ACC112 (cell line): ENCODE results near the gene APBB1.
"Not testable (repeated sequence)": the region's sequence is repeated elsewhere in the genome, so short reads cannot be mapped to it uniquely, and the experiment has no call there.

Experiments used
- H2AFZ ChIP-seq: fragments of 200-600 bp; sonication (generic); one replicate; pipeline ENCODE4 v1.6.0; 2017; ENCODE audit warnings: antibody characterized with exemption, low read length; ENCODE audit not compliant: unreplicated experiment
- H3K27ac ChIP-seq: fragments of 200-600 bp; sonication (generic); 2 replicates; pipeline ENCODE4 v1.5.1; 2014; ENCODE audit warnings: low read depth, mild to moderate bottlenecking, antibody characterized with exemption, low read length, moderate library complexity
- H3K27me3 ChIP-seq: fragments of 200-600 bp; sonication (generic); 2 replicates; pipeline ENCODE4 v1.6.1; 2014; ENCODE audit warnings: mild to moderate bottlenecking, antibody characterized with exemption, low read length, moderate library complexity, mixed read lengths; ENCODE audit not compliant: insufficient read depth
- H3K36me3 ChIP-seq: fragments of 200-600 bp; sonication (generic); 2 replicates; pipeline ENCODE4 v1.6.1; 2016; ENCODE audit warnings: mild to moderate bottlenecking, antibody characterized with exemption, low read length, moderate library complexity, mixed read lengths; ENCODE audit not compliant: insufficient read depth
- H3K4me1 ChIP-seq: fragments of 200-600 bp; sonication (generic); one replicate; pipeline ENCODE4 v1.6.1; 2016; ENCODE audit warnings: low read length, mixed read lengths; ENCODE audit not compliant: insufficient read depth, unreplicated experiment, control insufficient read depth
- H3K4me3 ChIP-seq: fragments of 200-600 bp; sonication (generic); 2 replicates; pipeline ENCODE4 v1.5.1; 2014; ENCODE audit warnings: mild to moderate bottlenecking, low read depth, low read length
- H3K79me2 ChIP-seq: fragments of 200-600 bp; sonication (generic); one replicate; pipeline ENCODE4 v1.6.0; 2016; ENCODE audit warnings: low read length; ENCODE audit not compliant: control insufficient read depth, unreplicated experiment, insufficient read depth

APBB1 gene

DNA sequence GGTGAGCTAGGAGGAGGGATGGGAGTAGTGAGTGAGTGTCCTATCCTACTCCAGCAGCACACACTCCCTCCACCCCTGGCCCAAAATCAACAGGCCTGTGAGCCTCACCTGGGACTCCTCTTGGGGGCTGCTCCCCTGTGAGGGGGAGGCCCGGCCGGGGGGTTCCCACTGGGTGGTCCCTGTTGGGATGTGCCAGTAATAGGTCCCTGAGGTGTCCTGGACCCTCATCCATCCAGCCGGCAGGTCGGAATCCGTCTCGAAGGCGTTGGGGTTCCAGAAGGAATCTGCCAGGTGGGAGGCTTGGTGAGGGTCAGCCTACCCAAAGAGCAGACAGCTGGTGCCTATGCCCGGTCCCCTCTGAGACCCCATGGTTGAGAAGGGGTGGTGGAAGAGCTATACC lies 15.4 kb downstream of the APBB1 start:
- no peaks in the 10 kb centered on the region for H3K4me1 ChIP-seq
- no peaks in the 10 kb centered on the region for H3K27me3 ChIP-seq
- no peak overlapping the region for H2AFZ ChIP-seq
- H3K36me3 ChIP-seq: no peaks in the 10 kb centered on the region
- H3K79me2 ChIP-seq: no peaks in the 10 kb centered on the region
- H3K27ac ChIP-seq: no peak overlapping the region
- H3K4me3 ChIP-seq: no peak overlapping the region

DNA sequence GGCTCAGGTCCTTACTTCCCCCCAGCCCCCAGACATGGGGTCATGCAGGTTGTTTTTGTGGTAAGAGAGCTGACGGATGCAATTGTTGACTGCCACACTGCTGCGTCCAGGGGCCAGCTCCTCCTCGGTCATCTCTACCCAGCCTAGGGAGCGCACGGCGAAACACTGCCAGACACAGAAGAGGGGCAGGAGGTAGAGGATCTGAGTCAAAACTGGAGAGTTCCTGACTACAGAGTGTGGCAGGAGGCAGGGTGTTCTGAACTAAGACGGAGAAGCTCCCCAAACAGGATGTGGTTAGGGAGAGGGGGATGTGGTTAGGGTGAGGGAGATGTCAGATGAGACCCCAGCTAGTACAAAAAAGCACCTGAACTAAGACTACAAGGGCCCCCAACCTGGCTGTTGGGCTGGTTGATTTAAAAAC lies 16.3 kb downstream of the APBB1 start:
- no peak overlapping the region for H3K27ac ChIP-seq
- H2AFZ ChIP-seq: no peak overlapping the region
- no peaks in the 10 kb centered on the region for H3K27me3 ChIP-seq
- H3K36me3 ChIP-seq: no peaks in the 10 kb centered on the region
- H3K79me2 ChIP-seq: no peaks in the 10 kb centered on the region
- peaks cover 10% of the 10 kb centered on the region for H3K4me1 ChIP-seq
- H3K4me3 ChIP-seq: no peak overlapping the region

DNA sequence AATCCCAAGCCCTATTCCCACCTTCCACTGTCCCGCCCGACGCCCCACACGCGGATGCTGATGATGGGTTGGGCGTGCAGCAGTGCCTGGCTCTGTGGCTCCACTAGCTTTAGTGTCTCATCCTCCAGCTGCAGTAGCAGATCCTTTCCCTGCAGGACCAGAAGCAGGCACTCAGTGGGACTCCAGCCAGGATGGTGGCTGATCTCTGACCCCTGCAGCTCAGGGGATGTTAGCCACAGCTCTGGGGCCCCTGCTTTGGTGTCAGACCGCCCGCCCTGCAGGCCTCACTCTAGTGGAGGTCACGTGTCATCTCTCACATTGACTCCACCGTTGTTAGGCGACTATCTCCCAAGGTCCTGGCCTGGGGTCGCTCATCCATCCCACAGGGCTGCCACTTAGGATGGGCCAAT lies 16.8 kb downstream of the APBB1 start:
- Histone ChIP-seq H3K79me2 (no peaks in the 10 kb centered on the region), H3K27me3 (no peaks in the 10 kb centered on the region), H3K4me1 (peaks cover 15% of the 10 kb centered on the region), H3K27ac (no peak overlapping the region), H3K36me3 (no peaks in the 10 kb centered on the region), H2AFZ (no peak overlapping the region), H3K4me3 (no peak overlapping the region)

DNA sequence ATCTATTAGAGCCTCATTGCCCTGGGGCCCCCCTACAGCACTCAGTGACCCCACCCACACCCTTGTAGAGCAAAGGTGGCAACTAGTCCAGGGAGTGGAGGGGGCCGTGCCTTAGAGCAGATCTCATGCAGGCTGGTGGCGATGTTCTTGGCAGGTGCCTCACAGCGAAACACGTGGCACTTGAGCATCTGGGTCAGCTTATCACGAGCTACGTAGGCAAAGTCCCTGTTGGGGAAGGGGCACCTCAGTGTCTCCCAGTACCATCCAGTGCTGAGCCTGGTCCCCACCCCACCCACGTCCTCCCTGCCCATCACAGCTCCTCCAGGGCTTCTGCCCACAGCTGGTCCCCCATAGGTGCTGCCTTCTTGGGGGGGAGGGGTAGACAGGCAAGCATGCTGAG lies 17.4 kb downstream of the APBB1 start:
- no peak overlapping the region for H3K4me3 ChIP-seq
- H3K27me3 ChIP-seq: no peaks in the 10 kb centered on the region
- H3K79me2 ChIP-seq: no peaks in the 10 kb centered on the region
- H3K27ac ChIP-seq: no peak overlapping the region
- H2AFZ ChIP-seq: no peak overlapping the region
- H3K36me3 ChIP-seq: no peaks in the 10 kb centered on the region
- H3K4me1 ChIP-seq: peaks cover 17% of the 10 kb centered on the region

DNA sequence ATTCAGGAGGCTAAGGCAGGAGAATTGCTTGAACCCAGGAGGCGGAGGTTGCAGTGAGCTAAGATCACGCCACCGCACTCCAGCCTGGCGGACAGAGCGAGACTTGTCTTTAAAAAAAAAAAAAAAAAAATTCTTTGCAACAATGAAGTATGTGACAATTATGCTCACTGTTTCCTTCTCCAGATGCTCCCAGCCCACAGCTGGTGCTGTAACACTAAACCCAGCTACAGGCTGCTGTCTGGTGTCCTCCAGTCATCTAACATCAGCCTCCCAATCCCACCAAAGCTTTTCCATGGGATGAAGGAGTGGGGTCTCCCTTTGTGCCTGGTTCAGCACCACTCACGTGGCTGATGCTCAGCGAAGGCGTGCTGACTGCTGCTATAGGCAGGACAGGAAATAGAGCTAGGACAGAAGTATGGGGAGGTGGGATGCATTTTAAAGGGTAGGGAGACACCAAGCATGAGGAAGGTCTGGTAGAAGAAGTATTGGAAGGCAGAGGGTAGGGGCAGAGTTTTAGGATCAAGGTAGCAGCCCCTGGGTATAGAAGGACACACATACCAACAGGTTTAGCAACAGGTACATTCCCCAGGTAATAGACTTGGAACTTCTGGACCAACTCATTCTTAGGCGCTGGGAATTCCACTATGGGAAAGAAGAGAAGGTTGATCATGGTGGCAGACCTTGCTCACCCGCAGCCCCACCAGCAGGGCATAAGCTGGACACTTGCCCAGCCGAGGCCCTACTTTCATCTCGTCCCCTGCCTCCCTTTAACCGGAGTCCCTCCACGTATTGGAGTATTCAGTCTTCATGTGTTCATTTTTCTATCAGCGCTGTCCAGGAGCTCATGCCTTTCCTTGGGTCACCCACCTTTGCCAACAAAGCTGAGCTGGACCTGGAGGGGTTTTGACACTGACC lies 18.2 kb downstream of the APBB1 start:
- Histone ChIP-seq H3K27ac (no peak overlapping the region), H3K79me2 (no peaks in the 10 kb centered on the region), H3K36me3 (no peaks in the 10 kb centered on the region), H3K27me3 (no peaks in the 10 kb centered on the region), H2AFZ (no peak overlapping the region), H3K4me3 (no peak overlapping the region), H3K4me1 (peaks cover 17% of the 10 kb centered on the region)

DNA sequence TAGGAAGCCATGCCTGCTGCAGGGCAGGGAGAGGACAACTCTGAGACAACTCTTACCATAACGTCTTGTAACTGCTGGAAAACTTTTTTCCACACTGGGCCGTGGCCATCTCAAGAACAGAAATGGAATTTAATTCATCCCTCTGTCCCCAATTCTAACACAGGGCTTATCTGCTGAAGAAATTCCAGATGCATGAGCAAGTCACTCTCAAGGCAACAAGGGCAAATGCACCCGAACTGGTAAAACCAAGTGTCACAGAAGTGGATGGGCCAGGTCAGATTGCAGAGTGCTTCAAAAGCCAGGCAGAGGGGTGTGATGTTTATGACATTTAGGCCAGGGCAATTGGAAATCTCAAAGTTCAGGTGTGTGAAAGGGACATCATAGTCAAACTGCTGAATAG lies 21.3 kb downstream of the APBB1 start:
- Histone ChIP-seq H3K36me3 (no peaks in the 10 kb centered on the region), H3K4me3 (no peak overlapping the region; the same call in 1 of the 2 replicates), H3K27me3 (no peaks in the 10 kb centered on the region), H3K79me2 (no peaks in the 10 kb centered on the region), H2AFZ (no peak overlapping the region), H3K27ac (no peak overlapping the region), H3K4me1 (peaks cover 17% of the 10 kb centered on the region)

DNA sequence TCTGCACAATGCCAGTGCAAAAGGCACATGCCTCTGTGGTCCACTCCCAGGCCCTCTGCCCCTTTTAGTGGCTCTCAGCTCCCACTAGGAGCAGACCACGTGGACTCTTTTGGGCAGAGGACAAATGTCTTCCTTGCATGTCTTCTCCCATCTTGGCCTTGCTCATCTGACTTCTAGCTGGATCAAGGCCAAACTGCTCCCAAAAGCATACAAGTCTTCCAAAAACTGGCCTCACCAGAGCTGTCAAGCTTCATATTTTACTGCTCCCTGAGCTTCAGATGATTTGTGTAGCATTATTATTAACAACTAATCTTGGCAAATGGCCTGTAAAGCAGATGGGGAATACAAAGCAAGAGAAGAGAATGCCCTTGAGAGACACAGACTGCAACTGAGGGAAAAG lies 21.7 kb downstream of the APBB1 start:
- no peak overlapping the region; the same call in 1 of the 2 replicates for H3K4me3 ChIP-seq

DNA sequence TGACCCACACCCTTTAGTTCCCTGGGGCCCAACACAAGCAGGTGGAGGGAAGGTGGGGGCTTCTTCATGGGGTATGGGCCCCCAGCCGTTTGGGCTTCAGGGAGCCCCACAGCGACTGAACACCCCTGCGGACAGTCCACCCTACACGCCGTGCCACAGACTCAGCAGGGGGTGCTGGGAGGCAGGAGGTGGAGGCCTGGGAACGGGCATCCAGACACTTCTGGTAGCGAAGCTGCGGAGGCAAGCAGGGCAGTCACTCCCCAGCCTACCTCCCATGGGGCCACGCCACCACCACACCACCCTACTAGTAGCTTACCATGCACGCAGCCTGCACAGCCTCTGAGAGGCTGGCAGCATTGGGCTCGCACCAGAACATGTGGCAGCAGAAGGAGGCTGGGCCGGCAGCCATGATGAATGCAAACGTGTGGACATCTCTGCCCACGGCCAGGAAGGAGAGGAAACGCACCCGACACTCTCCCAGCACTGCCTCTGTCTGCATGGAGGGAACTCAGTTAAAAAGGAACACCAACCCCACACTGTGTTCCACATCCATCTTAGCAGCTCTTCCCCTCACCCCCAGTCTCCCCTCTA lies 23.3 kb downstream of the APBB1 start:
- H3K79me2 ChIP-seq: peaks cover 12% of the 10 kb centered on the region
- peaks cover 21% of the 10 kb centered on the region for H3K4me1 ChIP-seq
- no peak overlapping the region for H3K4me3 ChIP-seq
- no peak overlapping the region for H3K27ac ChIP-seq
- no peak overlapping the region for H2AFZ ChIP-seq
- no peaks in the 10 kb centered on the region for H3K36me3 ChIP-seq
- H3K27me3 ChIP-seq: no peaks in the 10 kb centered on the region

More for the DNA sequence above, 21.7 kb downstream of the APBB1 start:
- no peak overlapping the region for H2AFZ ChIP-seq
- no peaks in the 10 kb centered on the region for H3K79me2 ChIP-seq
- H3K36me3 ChIP-seq: no peaks in the 10 kb centered on the region
- H3K27ac ChIP-seq: no peak overlapping the region
- H3K4me1 ChIP-seq: peaks cover 17% of the 10 kb centered on the region
- no peaks in the 10 kb centered on the region for H3K27me3 ChIP-seq

DNA sequence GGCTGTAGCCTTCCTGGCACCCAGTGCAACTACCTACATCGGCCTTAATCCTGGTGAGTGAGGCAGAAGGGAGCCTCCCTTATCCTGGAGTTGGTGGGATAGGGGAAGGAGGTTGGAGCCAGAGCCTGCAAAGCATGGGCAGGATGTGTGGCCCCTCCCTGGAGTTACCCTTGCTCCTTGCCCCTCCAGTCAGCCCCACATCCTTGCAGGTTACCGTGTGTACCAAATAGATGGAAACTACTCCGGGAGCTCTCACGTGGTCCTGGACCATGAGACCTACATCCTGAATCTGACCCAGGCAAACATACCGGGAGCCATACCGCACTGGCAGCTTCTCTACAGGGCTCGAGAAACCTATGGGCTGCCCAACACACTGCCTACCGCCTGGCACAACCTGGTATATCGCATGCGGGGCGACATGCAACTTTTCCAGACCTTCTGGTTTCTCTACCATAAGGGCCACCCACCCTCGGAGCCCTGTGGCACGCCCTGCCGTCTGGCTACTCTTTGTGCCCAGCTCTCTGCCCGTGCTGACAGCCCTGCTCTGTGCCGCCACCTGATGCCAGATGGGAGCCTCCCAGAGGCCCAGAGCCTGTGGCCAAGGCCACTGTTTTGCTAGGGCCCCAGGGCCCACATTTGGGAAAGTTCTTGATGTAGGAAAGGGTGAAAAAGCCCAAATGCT lies 24.8 kb downstream of the APBB1 start:
- Histone ChIP-seq H3K27me3 (no peaks in the 10 kb centered on the region), H3K4me1 (peaks cover 28% of the 10 kb centered on the region), H3K79me2 (peaks cover 12% of the 10 kb centered on the region), H2AFZ (no peak overlapping the region), H3K27ac (no peak overlapping the region), H3K4me3 (no peak overlapping the region), H3K36me3 (no peaks in the 10 kb centered on the region)

DNA sequence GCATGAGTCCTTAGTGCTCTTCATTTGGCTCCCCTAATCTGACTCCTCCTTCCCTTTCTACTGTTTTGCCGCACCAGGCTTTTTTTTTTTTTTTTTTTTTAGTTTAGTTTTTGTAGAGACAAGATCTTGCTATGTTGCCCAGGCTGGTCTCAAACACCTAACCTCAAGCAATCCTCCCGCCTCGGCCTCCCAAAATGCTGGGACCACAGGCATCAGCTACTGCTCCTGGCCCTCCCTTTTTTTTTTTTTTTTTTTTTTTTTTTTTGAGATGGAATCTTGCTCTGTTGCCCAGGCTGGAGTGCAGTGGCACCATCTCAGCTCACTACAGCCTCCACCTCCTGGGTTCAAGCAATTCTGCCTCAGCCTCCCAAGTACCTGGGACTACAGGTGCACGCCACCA lies 26.6 kb downstream of the APBB1 start:
- not testable (repeated sequence) for H3K27ac ChIP-seq, H3K36me3 ChIP-seq, H3K4me3 ChIP-seq, H2AFZ ChIP-seq, H3K27me3 ChIP-seq
- Histone ChIP-seq H3K4me1 (peaks cover 34% of the 10 kb centered on the region), H3K79me2 (peaks cover 12% of the 10 kb centered on the region)
